GM12878 (cell line): ENCODE measurements around the gene FGF19. TPM values are rescaled to one million over a fixed set of nuclear protein-coding genes. Genes with fewer than 3 reads are reported as not detected.

Experiments
- BRCA1 ChIP-seq: IDR thresholded peaks from 2 replicates; pipeline ENCODE4 v1.6.1; 2011; ENCODE audit warnings: low read depth, low read length, improper control_type of control experiment
- KDM1A ChIP-seq: fragments of 200-600 bp; sonication (generic); IDR thresholded peaks from 2 replicates; pipeline ENCODE4 v1.6.1; 2016; ENCODE audit warnings: borderline replicate concordance
- MEF2B ChIP-seq: fragments of 450-650 bp; IDR thresholded peaks from 2 replicates; pipeline ENCODE4 v1.6.1; 2018; ENCODE audit warnings: mild to moderate bottlenecking, moderate library complexity; ENCODE audit not compliant: partially characterized antibody, poor library complexity, severe bottlenecking
- NBN ChIP-seq: fragments of 450-650 bp; IDR thresholded peaks from 2 replicates; pipeline ENCODE4 v1.6.1; 2016
- NR2C2 ChIP-seq: IDR thresholded peaks from 2 replicates; pipeline ENCODE4 v1.6.1; 2011; ENCODE audit warnings: borderline replicate concordance, low read depth; ENCODE audit not compliant: control insufficient read depth, insufficient read length
- SIX5 ChIP-seq: IDR thresholded peaks from 2 replicates; pipeline ENCODE4 v1.6.1; 2011; ENCODE audit warnings: mild to moderate bottlenecking, low read depth, low read length, moderate library complexity; ENCODE audit not compliant: severe bottlenecking
- TCF3 ChIP-seq: IDR thresholded peaks from 2 replicates; pipeline ENCODE4 v1.6.1; 2012; ENCODE audit warnings: low read depth, mild to moderate bottlenecking, low read length, borderline replicate concordance; ENCODE audit not compliant: insufficient read depth
- polyA plus RNA-seq, 11 experiments: library from polyadenylated mRNA; depleted of rRNA in 4 of 11; unstranded in 6 of 11; stranded (reverse) in 5 of 11; fragments of >200 nt; fragmentation: Nextera tagmentation in 4 of 11; fragmentation: Illumina TruSeq in 1 of 11; extraction: Ambion mirVana in 4 of 11; extraction: Trizol in 1 of 11; gene quantifications; 1 replicate in 1 of 11; 2 replicates in 10 of 11; pipeline versions ENCODE4 v1.2.1 to v1.2.3, GENCODE V29; 2011 to 2016; ENCODE audit warnings: inconsistent platforms in 2 of 11, missing spikeins in 2 of 11, low read depth in 1 of 11
- total RNA-seq, 4 experiments: library from RNA; depleted of rRNA in 3 of 4; stranded (reverse); fragments of >200 nt in 3 of 4; fragmentation: Illumina TruSeq in 1 of 4; extraction: Trizol in 1 of 4; gene quantifications; 2 replicates each; pipeline versions ENCODE4 v1.2.1 to v1.2.3, GENCODE V29; 2013 to 2021
- TF ChIP-seq, protein P1 (sequence below): fragments of 450-650 bp; IDR thresholded peaks from 2 replicates; pipeline ENCODE4 v1.6.1; 2017; ENCODE audit warnings: mild to moderate bottlenecking, moderate library complexity
- TF ChIP-seq, protein P2 (sequence below): fragments of 450-650 bp; IDR thresholded peaks from 2 replicates; pipeline ENCODE4 v1.6.1; 2017; ENCODE audit warnings: low read depth, mild to moderate bottlenecking, moderate library complexity
- TF ChIP-seq, protein P3 (sequence below): IDR thresholded peaks from 2 replicates; pipeline ENCODE4 v1.6.1; 2011; ENCODE audit warnings: borderline replicate concordance, low read depth, mild to moderate bottlenecking, moderate library complexity, mixed read lengths, low read length; ENCODE audit not compliant: insufficient read depth; ENCODE audit errors: extremely low read length
- TF ChIP-seq, protein P4 (sequence below): fragments of 450-650 bp; IDR thresholded peaks from 2 replicates; pipeline ENCODE4 v1.6.1; 2017; ENCODE audit warnings: mild to moderate bottlenecking
- TF ChIP-seq, protein P5 (sequence below): fragments of 450-650 bp; formaldehyde crosslinking; IDR thresholded peaks from 2 replicates; pipeline ENCODE4 v1.4.0; 2022; ENCODE audit warnings: mild to moderate bottlenecking, moderate library complexity

FGF19 gene
- total and polyA plus RNA-seq, 10 of the 15 experiments (the other 5 are each of a cell fraction or from before 2014, with no cell fraction given) = 0.08 TPM; not detected in 9

DNA sequence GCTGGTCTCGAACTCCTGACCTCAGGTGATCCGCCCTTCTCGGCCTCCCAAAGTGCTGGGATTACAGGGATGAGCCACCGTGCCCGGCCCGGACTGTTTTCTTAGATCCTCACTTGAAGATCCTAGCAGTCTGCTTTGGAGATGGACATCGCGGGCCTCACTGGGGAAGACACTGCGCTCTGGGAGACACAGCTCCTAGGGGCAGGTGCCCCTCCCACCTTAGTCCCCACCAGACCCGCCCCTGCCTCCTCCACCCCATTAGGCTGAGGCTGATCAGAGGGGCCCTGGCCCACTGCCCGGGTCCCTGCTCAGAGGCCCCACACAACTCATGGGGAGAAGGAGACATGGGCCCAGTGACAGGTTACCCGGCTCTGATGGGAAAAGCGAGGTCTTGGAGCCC is 17.4 kb downstream of the FGF19 start (continued):
- TF ChIP-seq, protein P1, sequence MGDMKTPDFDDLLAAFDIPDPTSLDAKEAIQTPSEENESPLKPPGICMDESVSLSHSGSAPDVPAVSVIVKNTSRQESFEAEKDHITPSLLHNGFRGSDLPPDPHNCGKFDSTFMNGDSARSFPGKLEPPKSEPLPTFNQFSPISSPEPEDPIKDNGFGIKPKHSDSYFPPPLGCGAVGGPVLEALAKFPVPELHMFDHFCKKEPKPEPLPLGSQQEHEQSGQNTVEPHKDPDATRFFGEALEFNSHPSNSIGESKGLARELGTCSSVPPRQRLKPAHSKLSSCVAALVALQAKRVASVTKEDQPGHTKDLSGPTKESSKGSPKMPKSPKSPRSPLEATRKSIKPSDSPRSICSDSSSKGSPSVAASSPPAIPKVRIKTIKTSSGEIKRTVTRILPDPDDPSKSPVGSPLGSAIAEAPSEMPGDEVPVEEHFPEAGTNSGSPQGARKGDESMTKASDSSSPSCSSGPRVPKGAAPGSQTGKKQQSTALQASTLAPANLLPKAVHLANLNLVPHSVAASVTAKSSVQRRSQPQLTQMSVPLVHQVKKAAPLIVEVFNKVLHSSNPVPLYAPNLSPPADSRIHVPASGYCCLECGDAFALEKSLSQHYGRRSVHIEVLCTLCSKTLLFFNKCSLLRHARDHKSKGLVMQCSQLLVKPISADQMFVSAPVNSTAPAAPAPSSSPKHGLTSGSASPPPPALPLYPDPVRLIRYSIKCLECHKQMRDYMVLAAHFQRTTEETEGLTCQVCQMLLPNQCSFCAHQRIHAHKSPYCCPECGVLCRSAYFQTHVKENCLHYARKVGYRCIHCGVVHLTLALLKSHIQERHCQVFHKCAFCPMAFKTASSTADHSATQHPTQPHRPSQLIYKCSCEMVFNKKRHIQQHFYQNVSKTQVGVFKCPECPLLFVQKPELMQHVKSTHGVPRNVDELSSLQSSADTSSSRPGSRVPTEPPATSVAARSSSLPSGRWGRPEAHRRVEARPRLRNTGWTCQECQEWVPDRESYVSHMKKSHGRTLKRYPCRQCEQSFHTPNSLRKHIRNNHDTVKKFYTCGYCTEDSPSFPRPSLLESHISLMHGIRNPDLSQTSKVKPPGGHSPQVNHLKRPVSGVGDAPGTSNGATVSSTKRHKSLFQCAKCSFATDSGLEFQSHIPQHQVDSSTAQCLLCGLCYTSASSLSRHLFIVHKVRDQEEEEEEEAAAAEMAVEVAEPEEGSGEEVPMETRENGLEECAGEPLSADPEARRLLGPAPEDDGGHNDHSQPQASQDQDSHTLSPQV = no peak
- TF ChIP-seq, protein P2, sequence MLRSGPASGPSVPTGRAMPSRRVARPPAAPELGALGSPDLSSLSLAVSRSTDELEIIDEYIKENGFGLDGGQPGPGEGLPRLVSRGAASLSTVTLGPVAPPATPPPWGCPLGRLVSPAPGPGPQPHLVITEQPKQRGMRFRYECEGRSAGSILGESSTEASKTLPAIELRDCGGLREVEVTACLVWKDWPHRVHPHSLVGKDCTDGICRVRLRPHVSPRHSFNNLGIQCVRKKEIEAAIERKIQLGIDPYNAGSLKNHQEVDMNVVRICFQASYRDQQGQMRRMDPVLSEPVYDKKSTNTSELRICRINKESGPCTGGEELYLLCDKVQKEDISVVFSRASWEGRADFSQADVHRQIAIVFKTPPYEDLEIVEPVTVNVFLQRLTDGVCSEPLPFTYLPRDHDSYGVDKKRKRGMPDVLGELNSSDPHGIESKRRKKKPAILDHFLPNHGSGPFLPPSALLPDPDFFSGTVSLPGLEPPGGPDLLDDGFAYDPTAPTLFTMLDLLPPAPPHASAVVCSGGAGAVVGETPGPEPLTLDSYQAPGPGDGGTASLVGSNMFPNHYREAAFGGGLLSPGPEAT = no peak
- TF ChIP-seq KDM1A (no peak), MEF2B (no peak), BRCA1 (no peak), TCF3 (no peak), SIX5 (no peak), NBN (no peak), NR2C2 (no peak)
- TF ChIP-seq, protein P3, sequence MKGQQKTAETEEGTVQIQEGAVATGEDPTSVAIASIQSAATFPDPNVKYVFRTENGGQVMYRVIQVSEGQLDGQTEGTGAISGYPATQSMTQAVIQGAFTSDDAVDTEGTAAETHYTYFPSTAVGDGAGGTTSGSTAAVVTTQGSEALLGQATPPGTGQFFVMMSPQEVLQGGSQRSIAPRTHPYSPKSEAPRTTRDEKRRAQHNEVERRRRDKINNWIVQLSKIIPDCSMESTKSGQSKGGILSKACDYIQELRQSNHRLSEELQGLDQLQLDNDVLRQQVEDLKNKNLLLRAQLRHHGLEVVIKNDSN = no peak
- TF ChIP-seq, protein P4, sequence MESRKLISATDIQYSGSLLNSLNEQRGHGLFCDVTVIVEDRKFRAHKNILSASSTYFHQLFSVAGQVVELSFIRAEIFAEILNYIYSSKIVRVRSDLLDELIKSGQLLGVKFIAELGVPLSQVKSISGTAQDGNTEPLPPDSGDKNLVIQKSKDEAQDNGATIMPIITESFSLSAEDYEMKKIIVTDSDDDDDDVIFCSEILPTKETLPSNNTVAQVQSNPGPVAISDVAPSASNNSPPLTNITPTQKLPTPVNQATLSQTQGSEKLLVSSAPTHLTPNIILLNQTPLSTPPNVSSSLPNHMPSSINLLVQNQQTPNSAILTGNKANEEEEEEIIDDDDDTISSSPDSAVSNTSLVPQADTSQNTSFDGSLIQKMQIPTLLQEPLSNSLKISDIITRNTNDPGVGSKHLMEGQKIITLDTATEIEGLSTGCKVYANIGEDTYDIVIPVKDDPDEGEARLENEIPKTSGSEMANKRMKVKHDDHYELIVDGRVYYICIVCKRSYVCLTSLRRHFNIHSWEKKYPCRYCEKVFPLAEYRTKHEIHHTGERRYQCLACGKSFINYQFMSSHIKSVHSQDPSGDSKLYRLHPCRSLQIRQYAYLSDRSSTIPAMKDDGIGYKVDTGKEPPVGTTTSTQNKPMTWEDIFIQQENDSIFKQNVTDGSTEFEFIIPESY = no peak
- TF ChIP-seq, protein P5, sequence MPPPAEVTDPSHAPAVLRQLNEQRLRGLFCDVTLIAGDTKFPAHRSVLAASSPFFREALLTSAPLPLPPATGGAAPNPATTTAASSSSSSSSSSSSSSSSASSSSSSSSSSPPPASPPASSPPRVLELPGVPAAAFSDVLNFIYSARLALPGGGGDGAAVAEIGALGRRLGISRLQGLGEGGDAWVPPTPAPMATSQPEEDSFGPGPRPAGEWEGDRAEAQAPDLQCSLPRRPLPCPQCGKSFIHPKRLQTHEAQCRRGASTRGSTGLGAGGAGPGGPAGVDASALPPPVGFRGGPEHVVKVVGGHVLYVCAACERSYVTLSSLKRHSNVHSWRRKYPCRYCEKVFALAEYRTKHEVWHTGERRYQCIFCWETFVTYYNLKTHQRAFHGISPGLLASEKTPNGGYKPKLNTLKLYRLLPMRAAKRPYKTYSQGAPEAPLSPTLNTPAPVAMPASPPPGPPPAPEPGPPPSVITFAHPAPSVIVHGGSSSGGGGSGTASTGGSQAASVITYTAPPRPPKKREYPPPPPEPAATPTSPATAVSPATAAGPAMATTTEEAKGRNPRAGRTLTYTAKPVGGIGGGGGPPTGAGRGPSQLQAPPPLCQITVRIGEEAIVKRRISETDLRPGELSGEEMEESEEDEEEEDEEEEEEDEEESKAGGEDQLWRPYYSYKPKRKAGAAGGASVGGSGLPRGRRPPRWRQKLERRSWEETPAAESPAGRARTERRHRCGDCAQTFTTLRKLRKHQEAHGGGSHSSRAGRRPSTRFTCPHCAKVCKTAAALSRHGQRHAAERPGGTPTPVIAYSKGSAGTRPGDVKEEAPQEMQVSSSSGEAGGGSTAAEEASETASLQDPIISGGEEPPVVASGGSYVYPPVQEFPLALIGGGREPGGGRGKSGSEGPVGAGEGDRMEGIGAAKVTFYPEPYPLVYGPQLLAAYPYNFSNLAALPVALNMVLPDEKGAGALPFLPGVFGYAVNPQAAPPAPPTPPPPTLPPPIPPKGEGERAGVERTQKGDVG (CRISPR knock-in tag) = no peak
